ENCODE measurements around the gene ENDOG.

DNA sequence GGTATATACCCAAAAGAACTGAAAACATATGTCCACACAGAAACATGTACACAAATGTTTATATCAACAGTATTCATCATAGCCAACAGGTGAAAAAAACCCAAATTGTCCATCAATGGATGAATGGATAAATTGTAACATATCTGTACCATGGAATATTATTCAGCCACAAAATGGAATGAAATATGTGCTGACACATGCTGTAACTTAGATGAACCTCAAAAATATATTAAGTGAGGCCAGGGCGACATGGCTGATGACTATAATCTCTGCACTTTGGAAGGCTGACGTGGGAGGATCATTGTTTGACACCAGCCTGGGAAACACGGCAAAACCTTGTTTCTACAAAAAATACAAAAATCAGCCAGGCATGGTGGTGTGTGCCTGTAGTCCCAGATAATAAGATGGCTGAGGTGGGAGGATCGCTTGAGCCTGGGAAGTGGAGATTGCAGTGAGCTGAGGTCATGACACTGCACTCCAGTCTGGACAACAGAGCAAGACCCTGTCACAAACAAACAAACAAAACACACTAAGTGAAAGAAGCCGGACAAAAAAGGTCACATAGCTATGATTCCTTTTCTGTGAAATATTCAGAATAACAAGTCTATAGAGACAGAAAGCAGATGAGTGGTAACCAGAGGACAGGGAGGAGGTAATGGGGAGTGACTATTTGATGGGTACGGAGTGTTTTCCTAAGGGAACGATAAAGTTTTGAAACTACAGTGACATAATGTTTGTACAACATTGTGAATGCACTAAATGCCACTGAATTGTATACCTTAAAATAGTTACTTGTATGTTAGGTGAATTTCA, 52.0 kb downstream of the ENDOG start:
- TF ChIP-seq, protein P1, sequence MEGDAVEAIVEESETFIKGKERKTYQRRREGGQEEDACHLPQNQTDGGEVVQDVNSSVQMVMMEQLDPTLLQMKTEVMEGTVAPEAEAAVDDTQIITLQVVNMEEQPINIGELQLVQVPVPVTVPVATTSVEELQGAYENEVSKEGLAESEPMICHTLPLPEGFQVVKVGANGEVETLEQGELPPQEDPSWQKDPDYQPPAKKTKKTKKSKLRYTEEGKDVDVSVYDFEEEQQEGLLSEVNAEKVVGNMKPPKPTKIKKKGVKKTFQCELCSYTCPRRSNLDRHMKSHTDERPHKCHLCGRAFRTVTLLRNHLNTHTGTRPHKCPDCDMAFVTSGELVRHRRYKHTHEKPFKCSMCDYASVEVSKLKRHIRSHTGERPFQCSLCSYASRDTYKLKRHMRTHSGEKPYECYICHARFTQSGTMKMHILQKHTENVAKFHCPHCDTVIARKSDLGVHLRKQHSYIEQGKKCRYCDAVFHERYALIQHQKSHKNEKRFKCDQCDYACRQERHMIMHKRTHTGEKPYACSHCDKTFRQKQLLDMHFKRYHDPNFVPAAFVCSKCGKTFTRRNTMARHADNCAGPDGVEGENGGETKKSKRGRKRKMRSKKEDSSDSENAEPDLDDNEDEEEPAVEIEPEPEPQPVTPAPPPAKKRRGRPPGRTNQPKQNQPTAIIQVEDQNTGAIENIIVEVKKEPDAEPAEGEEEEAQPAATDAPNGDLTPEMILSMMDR (IDR thresholded peaks at IDR 0.05), result no peak
- TF ChIP-seq POLR2A (IDR thresholded peaks at IDR 0.05), result no peak

Measured in heart left ventricle (tissue), 13 donors.